Measurements from ENCODE around the gene DYNC1LI1.

DNA sequence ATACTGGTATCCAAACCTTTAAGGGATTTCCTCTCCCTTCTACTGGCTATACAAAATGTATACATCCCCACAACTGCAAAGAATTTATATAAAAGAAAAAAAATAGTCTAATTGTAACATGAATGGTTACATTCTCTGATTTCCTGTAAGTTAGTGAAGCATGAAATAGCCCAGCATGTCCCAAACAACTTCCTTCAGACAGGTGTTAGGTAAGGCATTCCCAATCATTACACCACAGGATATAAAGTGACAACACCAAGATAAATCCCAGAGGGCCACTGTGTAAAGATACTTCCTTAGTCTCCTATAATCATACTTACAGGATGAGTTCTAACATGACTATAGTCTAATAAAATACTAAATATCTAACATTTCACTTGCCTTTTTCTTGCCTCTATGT lies 75.6 kb downstream of the DYNC1LI1 start:
- TF ChIP-seq POLR2A (IDR thresholded peaks at IDR 0.05) (no peak), CTCF (IDR thresholded peaks at IDR 0.05) (no peak)
